GM12878 (cell line): Measurements from ENCODE around the gene CALM3. TPM values are rescaled to one million over a fixed set of nuclear protein-coding genes. Genes with fewer than 3 reads are reported as not detected.
"Not testable (repeated sequence)": the region's sequence is repeated elsewhere in the genome, so short reads cannot be mapped to it uniquely, and the experiment has no call there.

ENCODE experiments used
- ATAC-seq: fragments of 200-7000 bp; cut with Tn5 transposase; 3 replicates; pipeline ENCODE4 v1.9.1; 2020; ENCODE audit warnings: mild to moderate bottlenecking, moderate library complexity
- BruUV-seq: library from RNA; stranded (reverse); fragments of 400-500 nt; replicated peaks from 2 replicates; lab custom pipeline; 2021; lab: Mats Ljungman, UMichigan
- CTCF ChIA-PET: fragments of 300-600 bp; sonication (Branson Sonifier 250); formaldehyde crosslinking; extraction: SDS; loops from one replicate; lab custom pipeline; 2021; ENCODE audit warnings: inconsistent platforms; lab: Yijun Ruan, JAX
- POLR2A ChIA-PET: fragments of 350-600 bp; formaldehyde crosslinking; extraction: SDS; loops from one replicate; lab custom pipeline; 2021; ENCODE audit warnings: inconsistent platforms; lab: Charles Lee
- RAD21 ChIA-PET: fragments of 300-600 bp; sonication (Branson Sonifier 250); formaldehyde crosslinking; loops from one replicate; lab custom pipeline; 2023; ENCODE audit warnings: antibody characterized with exemption; ENCODE audit not compliant: unreplicated experiment; lab: Charles Lee
- SMC1A ChIA-PET: fragments of 300-600 bp; sonication (Branson Sonifier 250); formaldehyde crosslinking; loops from one replicate; lab custom pipeline; 2023; ENCODE audit not compliant: unreplicated experiment, uncharacterized antibody; lab: Charles Lee
- DNase-seq: peaks from one replicate; pipeline ENCODE4 v3.0.0-alpha.2; 2011; ENCODE audit warnings: low read depth, low spot score
- FAIRE-seq: peaks from 3 replicates; lab custom pipeline; 2011; peaks lifted over from hg19 to GRCh38; lab: Jason Lieb, UNC
- H2AFZ ChIP-seq: 2 replicates; pipeline ENCODE4 v1.6.0; 2011; ENCODE audit warnings: low read depth, low read length, control low read depth; ENCODE audit not compliant: control insufficient read depth
- H3K27ac ChIP-seq: 2 replicates; pipeline ENCODE4 v1.5.1; 2011; ENCODE audit warnings: control low read depth; ENCODE audit not compliant: control insufficient read depth, insufficient read depth
- H3K27me3 ChIP-seq, 2 experiments: replicated peaks in 1 of 2; 2 replicates each; pipeline versions ENCODE4 v1.6.0 to v1.6.1; 2011; ENCODE audit warnings: low read length in 1 of 2; ENCODE audit not compliant: control insufficient read depth in 2 of 2, insufficient read depth in 2 of 2
- H3K36me3 ChIP-seq, 2 experiments: 2 replicates each; pipeline ENCODE4 v1.5.1; 2011; ENCODE audit warnings: low read length in 1 of 2; ENCODE audit not compliant: control insufficient read depth in 2 of 2, insufficient read depth in 2 of 2
- H3K4me1 ChIP-seq: 2 replicates; pipeline ENCODE4 v1.6.1; 2011; ENCODE audit warnings: mild to moderate bottlenecking, low read length, moderate library complexity, mixed read lengths; ENCODE audit not compliant: control insufficient read depth, insufficient read depth
- H3K4me2 ChIP-seq: 2 replicates; pipeline ENCODE4 v1.6.0; 2011; ENCODE audit warnings: control low read depth; ENCODE audit not compliant: control insufficient read depth, insufficient read depth
- H3K4me3 ChIP-seq: fragments of 200-600 bp; sonication (generic); 2 replicates; pipeline ENCODE4 v1.5.1; 2016
- H3K79me2 ChIP-seq: 2 replicates; pipeline ENCODE4 v1.6.0; 2011; ENCODE audit warnings: low read length; ENCODE audit not compliant: control insufficient read depth, insufficient read depth
- H3K9ac ChIP-seq: 2 replicates; pipeline ENCODE4 v1.8.0; 2011; ENCODE audit warnings: low read length, control low read depth, mixed read lengths; ENCODE audit not compliant: control insufficient read depth, insufficient read depth
- H3K9me3 ChIP-seq: replicated peaks from 3 replicates; pipeline ENCODE4 v1.5.1; 2011; ENCODE audit warnings: mild to moderate bottlenecking, low read length; ENCODE audit not compliant: control insufficient read depth, insufficient read depth
- H4K20me1 ChIP-seq: 2 replicates; pipeline ENCODE4 v1.6.0; 2011; ENCODE audit not compliant: control insufficient read depth, insufficient read depth
- EGR1 ChIP-seq, 2 experiments: IDR thresholded peaks; 1 replicate in 1 of 2; 2 replicates in 1 of 2; pipeline ENCODE4 v1.6.1; 2011 to 2012; ENCODE audit warnings: low read depth in 2 of 2, low read length in 2 of 2, borderline replicate concordance in 1 of 2, mild to moderate bottlenecking in 1 of 2, moderate library complexity in 1 of 2
- ESRRA ChIP-seq: IDR thresholded peaks from 2 replicates; pipeline ENCODE4 v1.6.1; 2012; ENCODE audit warnings: mild to moderate bottlenecking, low read length, improper control_type of control experiment
- WGBS: methylation state at CpG from one replicate; pipeline ENCODE4 v1.1.6; 2016; ENCODE audit warnings: low lambda C conversion rate; ENCODE audit not compliant: insufficient replicate concordance, insufficient coverage; ENCODE audit errors: missing lambda C conversion rate; 5-methylcytosine and 5-hydroxymethylcytosine counted together
- in situ Hi-C: fragments of 300-500 bp; cut with MboI; formaldehyde crosslinking; loops from 9 replicates; pipeline ENCODE4 v1.14.3; 2018; ENCODE audit warnings: mixed read lengths
- intact Hi-C: fragments of 100-400 bp; cut with micrococcal nuclease; formaldehyde crosslinking; loops from one replicate; pipeline ENCODE4 v1.14.2; 2022; ENCODE audit not compliant: unreplicated experiment
- polyA plus RNA-seq, 11 experiments: library from polyadenylated mRNA; depleted of rRNA in 4 of 11; unstranded in 6 of 11; stranded (reverse) in 5 of 11; fragments of >200 nt; fragmentation: Nextera tagmentation in 4 of 11; fragmentation: Illumina TruSeq in 1 of 11; extraction: Ambion mirVana in 4 of 11; extraction: Trizol in 1 of 11; gene quantifications; 1 replicate in 1 of 11; 2 replicates in 10 of 11; pipeline versions ENCODE4 v1.2.1 to v1.2.3, GENCODE V29; 2011 to 2016; ENCODE audit warnings: inconsistent platforms in 2 of 11, missing spikeins in 2 of 11, low read depth in 1 of 11
- total RNA-seq, 4 experiments: library from RNA; depleted of rRNA in 3 of 4; stranded (reverse); fragments of >200 nt in 3 of 4; fragmentation: Illumina TruSeq in 1 of 4; extraction: Trizol in 1 of 4; gene quantifications; 2 replicates each; pipeline versions ENCODE4 v1.2.1 to v1.2.3, GENCODE V29; 2013 to 2021

Gene CALM3
- total and polyA plus RNA-seq, 10 of the 15 experiments (the other 5 are each of a cell fraction or from before 2014, with no cell fraction given), result 164 to 849 (median 347) TPM

GRCh38 chr19:46555628-46556280 lies 45.4 kb upstream of the CALM3 start:
- Histone ChIP-seq H4K20me1 (no peaks in the 10 kb centered on the region), H3K4me3 (no peak overlapping the region), H3K4me2 (no peak overlapping the region), H3K79me2 (no peaks in the 10 kb centered on the region), H3K9me3 (peaks cover 2% of the 10 kb centered on the region; the same call in 2 of the 3 replicates), H3K9ac (no peak overlapping the region), H2AFZ (no peak overlapping the region), H3K36me3 (no peaks in the 10 kb centered on the region), H3K27me3 (no peaks in the 10 kb centered on the region), H3K4me1 (no peaks in the 10 kb centered on the region), H3K27ac (no peak overlapping the region)
- no peak for FAIRE-seq
- intact Hi-C loops (no loop called here), in situ Hi-C loops (no loop called here)
- CTCF ChIA-PET, result interaction anchor here (0.6 to 1.2 kb wide), 3 partner anchors 11 to 16 kb away, joined by 3 to 4 read pairs (median 4); no protein-coding TSS in a partner anchor
- ATAC-seq, result no peak
- 23% methylated on average over 2 of the region's 2 CpGs for WGBS
- SMC1A ChIA-PET, result no interaction called here
- RAD21 ChIA-PET, result no interaction called here
- POLR2A ChIA-PET, result no interaction called here
- no TSS peak for BruUV-seq
- no peak for TF ChIP-seq ESRRA
- no peak for TF ChIP-seq EGR1 (IDR thresholded peaks at IDR 0.05; ENCODE audit: borderline replicate concordance in 1 of 2, low read depth in 2 of 2, low read length in 2 of 2)
- DNase-seq, result no peak

DNA sequence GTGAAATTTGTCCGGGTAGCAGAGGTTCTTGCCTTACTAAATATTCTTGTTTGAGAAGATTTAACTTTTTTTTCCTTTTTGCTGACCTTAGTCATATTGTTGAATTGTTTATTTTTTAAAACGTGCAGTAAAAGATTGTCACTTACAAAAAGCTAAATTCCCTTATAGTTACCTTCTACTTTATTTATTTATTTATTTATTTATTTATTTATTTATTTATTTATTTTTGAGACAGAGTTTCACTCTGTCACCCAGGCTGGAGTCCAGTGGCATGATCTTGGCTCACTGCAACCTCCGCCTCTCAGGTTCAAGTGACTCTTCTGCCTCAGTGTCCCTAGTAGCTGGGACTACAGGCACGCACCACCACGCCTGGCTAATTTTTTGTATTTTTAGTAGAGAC lies 44.7 kb upstream of the CALM3 start:
- in situ Hi-C loops, result not testable (repeated sequence)

More for the DNA sequence above, 44.7 kb upstream of the CALM3 start:
- H3K27me3 ChIP-seq, H3K4me1 ChIP-seq, H2AFZ ChIP-seq, intact Hi-C loops, DNase-seq, RAD21 ChIA-PET, H3K4me2 ChIP-seq, ATAC-seq, H3K27ac ChIP-seq, POLR2A ChIA-PET, H3K36me3 ChIP-seq, BruUV-seq, FAIRE-seq, H4K20me1 ChIP-seq, H3K9me3 ChIP-seq, H3K4me3 ChIP-seq, H3K9ac ChIP-seq, H3K79me2 ChIP-seq: not testable (repeated sequence)
- SMC1A ChIA-PET, result interaction anchor here (1.0 kb wide), 1 partner anchor 284 kb away, joined by 3 read pairs; no protein-coding TSS in a partner anchor
- CTCF ChIA-PET, result interaction anchor here (1.2 kb wide), 1 partner anchor 10 kb away, joined by 4 read pairs; no protein-coding TSS in a partner anchor
- WGBS, result 25% methylated on average over 5 of the region's 5 CpGs
